ENCODE results near the gene ARMC9.

GRCh38 chr2:231174211-231174651 is 24.2 kb upstream of the ARMC9 start:
- TF ChIP-seq EP300 (IDR thresholded peaks at IDR 0.05; ENCODE audit: low read depth) (no peak), CTCF (IDR thresholded peaks at IDR 0.05) (no peak)
